Gastroesophageal sphincter (tissue), 3 donors: ENCODE results near the gene RIMBP2.

Experiments used
- CTCF ChIP-seq, 4 experiments: fragments of 200-600 bp in 2 of 4; fragments of 450-650 bp in 2 of 4; sonication (generic) in 1 of 4; IDR thresholded peaks; one replicate each; pipeline ENCODE4 v1.5.1; 2017 to 2019; ENCODE audit warnings: antibody characterized with exemption in 4 of 4, mild to moderate bottlenecking in 2 of 4, moderate library complexity in 2 of 4
- POLR2AphosphoS5 ChIP-seq: sonication (generic); formaldehyde crosslinking; IDR thresholded peaks from one replicate; pipeline ENCODE4 v1.6.1; 2017; ENCODE audit warnings: antibody characterized with exemption

- TF ChIP-seq CTCF (IDR thresholded peaks at IDR 0.05) (no peak), POLR2AphosphoS5 (no peak)
Measured at GRCh38 chr12:130481392-130481879, 234.7 kb downstream of the RIMBP2 start.
